Renal pelvis (tissue), 4 donors: Measurements from ENCODE around the gene RARB. TPM values are rescaled to one million over a fixed set of nuclear protein-coding genes. Genes with fewer than 3 reads are reported as not detected.

Experiments
- DNase-seq: peaks from one replicate; pipeline ENCODE4 v3.0.0-alpha.2; 2013
- polyA plus RNA-seq, 3 donors: library from polyadenylated mRNA; unstranded; fragments of 120-200 nt; gene quantifications; one replicate each; pipeline ENCODE4 v1.2.1, GENCODE V29; 2013; ENCODE audit not compliant: insufficient read length in 3 of 3

Gene RARB
- polyA plus RNA-seq, 3 donors, result 39.7 to 44.1 (median 42.5) TPM

GRCh38 chr3:25542492-25543039 lies 114.5 kb downstream of the RARB start:
- DNase-seq, result no peak

GRCh38 chr3:25547103-25547502 lies 119.0 kb downstream of the RARB start:
- DNase-seq, result no peak

- no peak for DNase-seq
Measured at GRCh38 chr3:25547943-25548674, 120.0 kb downstream of the RARB start.

GRCh38 chr3:25548836-25549235 lies 120.8 kb downstream of the RARB start:
- DNase-seq, result no peak

- DNase-seq, result no peak
Measured at GRCh38 chr3:25552251-25552650, 124.2 kb downstream of the RARB start.

GRCh38 chr3:25554376-25554775 lies 126.3 kb downstream of the RARB start:
- no peak for DNase-seq

- no peak for DNase-seq
Measured at GRCh38 chr3:25555695-25556437, 127.8 kb downstream of the RARB start.

GRCh38 chr3:25556447-25556846 lies 128.4 kb downstream of the RARB start:
- DNase-seq, result no peak

GRCh38 chr3:25557694-25558093 lies 129.6 kb downstream of the RARB start:
- no peak for DNase-seq

- peak; percentile 73 for DNase-seq
Measured at GRCh38 chr3:25558121-25558520, 130.1 kb downstream of the RARB start.

GRCh38 chr3:25558796-25559195 lies 130.7 kb downstream of the RARB start:
- DNase-seq, result no peak

GRCh38 chr3:25563601-25564000 lies 135.5 kb downstream of the RARB start:
- DNase-seq, result no peak

- no peak for DNase-seq
Measured at GRCh38 chr3:25564075-25564474, 136.0 kb downstream of the RARB start.

- no peak for DNase-seq
Measured at GRCh38 chr3:25565807-25566206, 137.7 kb downstream of the RARB start.

GRCh38 chr3:25566358-25566920 lies 138.4 kb downstream of the RARB start:
- DNase-seq, result no peak

- DNase-seq, result no peak
Measured at GRCh38 chr3:25567388-25567787, 139.3 kb downstream of the RARB start.

- DNase-seq, result no peak
Measured at GRCh38 chr3:25567806-25568524, 139.9 kb downstream of the RARB start.

GRCh38 chr3:25568525-25569078 lies 140.5 kb downstream of the RARB start:
- no peak for DNase-seq

GRCh38 chr3:25571285-25571684 lies 143.2 kb downstream of the RARB start:
- no peak for DNase-seq

- no peak for DNase-seq
Measured at GRCh38 chr3:25572336-25572735, 144.3 kb downstream of the RARB start.

GRCh38 chr3:25572919-25573385 lies 144.9 kb downstream of the RARB start:
- no peak for DNase-seq
